H9 (cell line): ENCODE data around the gene PRPF40A. TPM values are rescaled to one million over a fixed set of nuclear protein-coding genes. Genes with fewer than 3 reads are reported as not detected.

Experiments
- DNase-seq: peaks from one replicate; pipeline ENCODE4 v3.0.0-alpha.2; 2017
- H2AFZ ChIP-seq: one replicate; pipeline ENCODE4 v1.6.1; 2013; ENCODE audit warnings: mild to moderate bottlenecking, low read length, control low read depth, moderate library complexity
- H2AK5ac ChIP-seq: 2 replicates; pipeline ENCODE4 v1.6.1; 2013; ENCODE audit warnings: low read length, control low read depth, mixed read lengths; ENCODE audit not compliant: insufficient read length
- H2BK120ac ChIP-seq: one replicate; pipeline ENCODE4 v1.6.1; 2013; ENCODE audit warnings: low read depth, mild to moderate bottlenecking, low read length, control low read depth, inconsistent platforms; ENCODE audit not compliant: poor library complexity, severe bottlenecking
- H2BK12ac ChIP-seq: 2 replicates; pipeline ENCODE4 v1.6.1; 2013; ENCODE audit warnings: low read length, control low read depth, mixed read lengths, low read depth; ENCODE audit not compliant: insufficient read length
- H2BK15ac ChIP-seq: 2 replicates; pipeline ENCODE4 v1.6.1; 2013; ENCODE audit warnings: low read depth, low read length, control low read depth
- H2BK20ac ChIP-seq: one replicate; pipeline ENCODE4 v1.6.1; 2013; ENCODE audit warnings: low read depth, mild to moderate bottlenecking, low read length, control low read depth, inconsistent platforms; ENCODE audit not compliant: poor library complexity, severe bottlenecking
- H2BK5ac ChIP-seq: 2 replicates; pipeline ENCODE4 v1.6.1; 2013; ENCODE audit warnings: low read length, control low read depth, mixed read lengths; ENCODE audit not compliant: insufficient read length
- H3K14ac ChIP-seq: 2 replicates; pipeline ENCODE4 v1.6.1; 2013; ENCODE audit warnings: low read length, control low read depth; ENCODE audit not compliant: insufficient read depth
- H3K18ac ChIP-seq: 2 replicates; pipeline ENCODE4 v1.6.1; 2013; ENCODE audit warnings: low read depth, mild to moderate bottlenecking, mixed read lengths, low read length, control low read depth; ENCODE audit not compliant: insufficient read length
- H3K23ac ChIP-seq: 2 replicates; pipeline ENCODE4 v1.6.1; 2013; ENCODE audit warnings: low read length, control low read depth, mixed read lengths, low read depth; ENCODE audit not compliant: insufficient read length
- H3K23me2 ChIP-seq: 2 replicates; pipeline ENCODE4 v1.6.1; 2013; ENCODE audit warnings: low read depth, mild to moderate bottlenecking, mixed read lengths, low read length, control low read depth; ENCODE audit not compliant: insufficient read length, poor library complexity, severe bottlenecking
- H3K27ac ChIP-seq: 2 replicates; pipeline ENCODE4 v1.5.1; 2013; ENCODE audit warnings: low read length, control low read depth, mixed read lengths, low read depth; ENCODE audit not compliant: insufficient read length
- H3K27me3 ChIP-seq: 2 replicates; pipeline ENCODE4 v1.6.1; 2013; ENCODE audit warnings: low read length, control low read depth, inconsistent platforms; ENCODE audit not compliant: insufficient read depth
- H3K4ac ChIP-seq: 2 replicates; pipeline ENCODE4 v1.6.1; 2013; ENCODE audit warnings: low read depth, mild to moderate bottlenecking, control low read depth, inconsistent platforms, low read length, moderate library complexity
- H3K4me1 ChIP-seq: 2 replicates; pipeline ENCODE4 v1.6.1; 2013; ENCODE audit warnings: low read length, control low read depth, inconsistent platforms; ENCODE audit not compliant: insufficient read depth
- H3K4me2 ChIP-seq: 2 replicates; pipeline ENCODE4 v1.6.1; 2013; ENCODE audit warnings: low read length, control low read depth, mixed read lengths; ENCODE audit not compliant: insufficient read length, insufficient read depth
- H3K56ac ChIP-seq: 2 replicates; pipeline ENCODE4 v1.6.1; 2013; ENCODE audit warnings: low read depth, mild to moderate bottlenecking, mixed read lengths, low read length, control low read depth; ENCODE audit not compliant: insufficient read length
- H3K79me1 ChIP-seq: 2 replicates; pipeline ENCODE4 v1.6.1; 2013; ENCODE audit warnings: low read depth, mild to moderate bottlenecking, moderate library complexity, low read length, control low read depth, inconsistent platforms; ENCODE audit not compliant: insufficient read depth, poor library complexity, severe bottlenecking
- H3K79me2 ChIP-seq: 2 replicates; pipeline ENCODE4 v1.6.1; 2013; ENCODE audit warnings: low read length, control low read depth, inconsistent platforms; ENCODE audit not compliant: insufficient read depth
- H3K9ac ChIP-seq: 2 replicates; pipeline ENCODE4 v1.6.1; 2013; ENCODE audit warnings: low read length, control low read depth, mixed read lengths; ENCODE audit not compliant: insufficient read length; ENCODE audit errors: extremely low read depth
- H3K9me3 ChIP-seq: one replicate; pipeline ENCODE4 v1.6.1; 2013; ENCODE audit warnings: low read depth, low read length, inconsistent platforms; ENCODE audit not compliant: control insufficient read depth
- H3T11ph ChIP-seq: one replicate; pipeline ENCODE4 v1.6.1; 2013; ENCODE audit warnings: mild to moderate bottlenecking, low read length, control low read depth, inconsistent platforms
- H4K20me1 ChIP-seq: one replicate; pipeline ENCODE4 v1.6.1; 2013; ENCODE audit not compliant: control insufficient read depth, insufficient read length, insufficient read depth
- H4K5ac ChIP-seq: 2 replicates; pipeline ENCODE4 v1.6.1; 2013; ENCODE audit warnings: low read depth, mild to moderate bottlenecking, mixed read lengths, low read length, control low read depth; ENCODE audit not compliant: insufficient read length
- H4K8ac ChIP-seq: replicated peaks from 2 replicates; pipeline ENCODE4 v1.6.1; 2013; ENCODE audit warnings: low read length, control low read depth, mixed read lengths, low read depth; ENCODE audit not compliant: insufficient read length
- H4K91ac ChIP-seq: 2 replicates; pipeline ENCODE4 v1.6.1; 2013; ENCODE audit warnings: low read depth, mild to moderate bottlenecking, moderate library complexity, mixed read lengths, low read length, control low read depth; ENCODE audit not compliant: insufficient read length
- H3K27ac Mint-ChIP-seq, 3 experiments: 2 replicates in 2 of 3; 3 replicates in 1 of 3; pipeline ENCODE4 v1.8.0; 2020 to 2021; ENCODE audit warnings: mixed read lengths in 3 of 3, mild to moderate bottlenecking in 1 of 3, moderate library complexity in 1 of 3
- H3K27me3 Mint-ChIP-seq: 2 replicates; pipeline ENCODE4 v1.8.0; 2021; ENCODE audit warnings: low read depth, mild to moderate bottlenecking, moderate library complexity, mixed read lengths
- H3K36me3 Mint-ChIP-seq, 3 experiments: 2 replicates in 2 of 3; 3 replicates in 1 of 3; pipeline ENCODE4 v1.8.0; 2020 to 2021; ENCODE audit warnings: low read depth in 3 of 3, mixed read lengths in 3 of 3; ENCODE audit not compliant: insufficient read depth in 1 of 3
- H3K4me1 Mint-ChIP-seq, 2 experiments: 2 replicates each; pipeline ENCODE4 v1.8.0; 2020; ENCODE audit warnings: mixed read lengths in 2 of 2
- H3K4me3 Mint-ChIP-seq, 2 experiments: 2 replicates in 1 of 2; 3 replicates in 1 of 2; pipeline ENCODE4 v1.8.0; 2020 to 2021; ENCODE audit warnings: mild to moderate bottlenecking in 2 of 2, mixed read lengths in 2 of 2, moderate library complexity in 1 of 2
- H3K9me3 Mint-ChIP-seq, 2 experiments: 2 replicates in 1 of 2; 3 replicates in 1 of 2; pipeline ENCODE4 v1.8.0; 2020; ENCODE audit warnings: mild to moderate bottlenecking in 2 of 2, mixed read lengths in 2 of 2, moderate library complexity in 1 of 2
- CTCF ChIP-seq: fragments of 200-600 bp; sonication (generic); conservative IDR thresholded peaks from 3 replicates; pipeline ENCODE4 v1.8.0; 2021; ENCODE audit warnings: antibody characterized with exemption, mild to moderate bottlenecking
- WGBS: extraction: QIAGEN DNeasy Blood & Tissue Kit; methylation state at CpG from one replicate; pipeline ENCODE4 v1.1.7; 2013; ENCODE audit warnings: missing lambda C conversion rate, low lambda C conversion rate, mixed read lengths; ENCODE audit not compliant: insufficient read length; ENCODE audit errors: extremely low coverage; 5-methylcytosine and 5-hydroxymethylcytosine counted together
- total RNA-seq: library from RNA; stranded (reverse); gene quantifications from 2 replicates; pipeline ENCODE4 v1.2.1, GENCODE V29; 2021

The PRPF40A gene
- total RNA-seq, 1 experiment from 2014 or later = 158 TPM

- Histone ChIP-seq H3K27me3 (no peaks in the 10 kb centered on the region), H2AFZ (no peak overlapping the region), H3K23ac (no peak overlapping the region), H4K20me1 (no peaks in the 10 kb centered on the region), H3K79me2 (no peaks in the 10 kb centered on the region), H3K27ac (no peak overlapping the region), H3K18ac (no peak overlapping the region), H4K91ac (no peak overlapping the region), H3K4me1 (no peaks in the 10 kb centered on the region), H4K5ac (no peak overlapping the region), H2BK20ac (no peak overlapping the region), H3K9ac (no peak overlapping the region), H4K8ac (no peak overlapping the region), H3K9me3 (no peaks in the 10 kb centered on the region), H3T11ph (no peak overlapping the region), H3K23me2 (no peaks in the 10 kb centered on the region), H3K56ac (no peak overlapping the region), H3K4ac (no peak overlapping the region), H2BK5ac (no peak overlapping the region), H2BK12ac (no peak overlapping the region), H3K79me1 (no peaks in the 10 kb centered on the region), H2BK15ac (no peak overlapping the region), H2BK120ac (no peak overlapping the region), H3K14ac (no peak overlapping the region), H2AK5ac (no peak overlapping the region), H3K4me2 (no peak overlapping the region)
- no CpG with 5 or more reads among the region's 4 CpGs for WGBS
- peaks cover 6% of the 10 kb centered on the region in 2 experiments for H3K4me1 Mint-ChIP-seq
- no peak overlapping the region for H3K27ac Mint-ChIP-seq
- no peak for DNase-seq
- TF ChIP-seq CTCF = no peak
- peaks cover 33 to 80% (median 64%) of the 10 kb centered on the region in 3 experiments; a peak in 6 of 7 replicates for H3K36me3 Mint-ChIP-seq
- H3K27me3 Mint-ChIP-seq = no peaks in the 10 kb centered on the region
- no peak overlapping the region for H3K4me3 Mint-ChIP-seq
- no peaks in the 10 kb centered on the region for H3K9me3 Mint-ChIP-seq
These were observed 60.2 kb downstream of the PRPF40A start for GRCh38 chr2:152657043-152657442.
